Measurements from ENCODE around the gene SIPA1L2. TPM values are rescaled to one million over a fixed set of nuclear protein-coding genes. Genes with fewer than 3 reads are reported as not detected.

SIPA1L2 gene
- total and polyA plus RNA-seq, 2 experiments from 2014 or later = 4.1 to 17.0 TPM

- TF ChIP-seq ZNF462 (CRISPR knock-in tag; IDR thresholded peaks at IDR 0.05) = no peak
- TF ChIP-seq, protein P1, sequence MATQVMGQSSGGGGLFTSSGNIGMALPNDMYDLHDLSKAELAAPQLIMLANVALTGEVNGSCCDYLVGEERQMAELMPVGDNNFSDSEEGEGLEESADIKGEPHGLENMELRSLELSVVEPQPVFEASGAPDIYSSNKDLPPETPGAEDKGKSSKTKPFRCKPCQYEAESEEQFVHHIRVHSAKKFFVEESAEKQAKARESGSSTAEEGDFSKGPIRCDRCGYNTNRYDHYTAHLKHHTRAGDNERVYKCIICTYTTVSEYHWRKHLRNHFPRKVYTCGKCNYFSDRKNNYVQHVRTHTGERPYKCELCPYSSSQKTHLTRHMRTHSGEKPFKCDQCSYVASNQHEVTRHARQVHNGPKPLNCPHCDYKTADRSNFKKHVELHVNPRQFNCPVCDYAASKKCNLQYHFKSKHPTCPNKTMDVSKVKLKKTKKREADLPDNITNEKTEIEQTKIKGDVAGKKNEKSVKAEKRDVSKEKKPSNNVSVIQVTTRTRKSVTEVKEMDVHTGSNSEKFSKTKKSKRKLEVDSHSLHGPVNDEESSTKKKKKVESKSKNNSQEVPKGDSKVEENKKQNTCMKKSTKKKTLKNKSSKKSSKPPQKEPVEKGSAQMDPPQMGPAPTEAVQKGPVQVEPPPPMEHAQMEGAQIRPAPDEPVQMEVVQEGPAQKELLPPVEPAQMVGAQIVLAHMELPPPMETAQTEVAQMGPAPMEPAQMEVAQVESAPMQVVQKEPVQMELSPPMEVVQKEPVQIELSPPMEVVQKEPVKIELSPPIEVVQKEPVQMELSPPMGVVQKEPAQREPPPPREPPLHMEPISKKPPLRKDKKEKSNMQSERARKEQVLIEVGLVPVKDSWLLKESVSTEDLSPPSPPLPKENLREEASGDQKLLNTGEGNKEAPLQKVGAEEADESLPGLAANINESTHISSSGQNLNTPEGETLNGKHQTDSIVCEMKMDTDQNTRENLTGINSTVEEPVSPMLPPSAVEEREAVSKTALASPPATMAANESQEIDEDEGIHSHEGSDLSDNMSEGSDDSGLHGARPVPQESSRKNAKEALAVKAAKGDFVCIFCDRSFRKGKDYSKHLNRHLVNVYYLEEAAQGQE (IDR thresholded peaks at IDR 0.05; ENCODE audit: unreplicated experiment) = no peak
- TF ChIP-seq CREB1 (CRISPR knock-in tag; IDR thresholded peaks at IDR 0.05; ENCODE audit: low read depth) = no peak
- no peak for TF ChIP-seq ZNF331 (CRISPR knock-in tag; IDR thresholded peaks at IDR 0.05; ENCODE audit: low read depth)
- no peak for TF ChIP-seq STAT1 (IDR thresholded peaks at IDR 0.05; ENCODE audit: unreplicated experiment)
- TF ChIP-seq EZH2 (IDR thresholded peaks at IDR 0.05; ENCODE audit: low read depth, unreplicated experiment) = no peak
- TF ChIP-seq EZH2phosphoT487 (IDR thresholded peaks at IDR 0.05; ENCODE audit: unreplicated experiment) = no peak
Observed at GRCh38 chr1:232581932-232582331, 48.0 kb downstream of the SIPA1L2 start (continued).

Other genes with a start within 250 kb of the SIPA1L2 start
- 2.8 and 3.3 TPM in 2 replicates for gene MAP10, start 175.3 kb upstream of the SIPA1L2 start, total RNA-seq (2014; rRNA removed; shearing (Covaris generic))
- 2.3 and 2.9 TPM in 2 replicates for gene MAP10, start 175.3 kb upstream of the SIPA1L2 start, polyA plus RNA-seq (2016; fragmentation: Nextera tagmentation; extraction: Ambion mirVana)

Data from GM23338 (cell line).